HepG2 (cell line): ENCODE measurements around the gene MEGF6.

Source experiments
- ARID2 ChIP-seq: sonication (generic); formaldehyde crosslinking; IDR thresholded peaks from 2 replicates; pipeline ENCODE4 v1.8.1; 2022; ENCODE audit warnings: mild to moderate bottlenecking, missing genetic modification reagents, borderline replicate concordance
- GMEB2 ChIP-seq: IDR thresholded peaks from 2 replicates; pipeline ENCODE4 v1.6.1; 2016; ENCODE audit warnings: missing biosample characterization, missing genetic modification reagents, low read depth
- PAWR ChIP-seq: sonication (generic); formaldehyde crosslinking; IDR thresholded peaks from 2 replicates; pipeline ENCODE4 v1.4.0; 2020; ENCODE audit warnings: missing genetic modification reagents, mild to moderate bottlenecking, borderline replicate concordance
- TF ChIP-seq, protein P1 (sequence below), 2 experiments: IDR thresholded peaks; 2 replicates each; pipeline ENCODE4 v1.6.1; 2011 to 2012; ENCODE audit warnings: low read length in 2 of 2, borderline replicate concordance in 1 of 2, low read depth in 1 of 2, mild to moderate bottlenecking in 1 of 2, moderate library complexity in 1 of 2

GRCh38 chr1:3656450-3657095, 45.3 kb upstream of the MEGF6 start:
- TF ChIP-seq PAWR (CRISPR knock-in tag) (no peak), ARID2 (CRISPR knock-in tag) (no peak), GMEB2 (CRISPR knock-in tag) (no peak)
- TF ChIP-seq, protein P1, sequence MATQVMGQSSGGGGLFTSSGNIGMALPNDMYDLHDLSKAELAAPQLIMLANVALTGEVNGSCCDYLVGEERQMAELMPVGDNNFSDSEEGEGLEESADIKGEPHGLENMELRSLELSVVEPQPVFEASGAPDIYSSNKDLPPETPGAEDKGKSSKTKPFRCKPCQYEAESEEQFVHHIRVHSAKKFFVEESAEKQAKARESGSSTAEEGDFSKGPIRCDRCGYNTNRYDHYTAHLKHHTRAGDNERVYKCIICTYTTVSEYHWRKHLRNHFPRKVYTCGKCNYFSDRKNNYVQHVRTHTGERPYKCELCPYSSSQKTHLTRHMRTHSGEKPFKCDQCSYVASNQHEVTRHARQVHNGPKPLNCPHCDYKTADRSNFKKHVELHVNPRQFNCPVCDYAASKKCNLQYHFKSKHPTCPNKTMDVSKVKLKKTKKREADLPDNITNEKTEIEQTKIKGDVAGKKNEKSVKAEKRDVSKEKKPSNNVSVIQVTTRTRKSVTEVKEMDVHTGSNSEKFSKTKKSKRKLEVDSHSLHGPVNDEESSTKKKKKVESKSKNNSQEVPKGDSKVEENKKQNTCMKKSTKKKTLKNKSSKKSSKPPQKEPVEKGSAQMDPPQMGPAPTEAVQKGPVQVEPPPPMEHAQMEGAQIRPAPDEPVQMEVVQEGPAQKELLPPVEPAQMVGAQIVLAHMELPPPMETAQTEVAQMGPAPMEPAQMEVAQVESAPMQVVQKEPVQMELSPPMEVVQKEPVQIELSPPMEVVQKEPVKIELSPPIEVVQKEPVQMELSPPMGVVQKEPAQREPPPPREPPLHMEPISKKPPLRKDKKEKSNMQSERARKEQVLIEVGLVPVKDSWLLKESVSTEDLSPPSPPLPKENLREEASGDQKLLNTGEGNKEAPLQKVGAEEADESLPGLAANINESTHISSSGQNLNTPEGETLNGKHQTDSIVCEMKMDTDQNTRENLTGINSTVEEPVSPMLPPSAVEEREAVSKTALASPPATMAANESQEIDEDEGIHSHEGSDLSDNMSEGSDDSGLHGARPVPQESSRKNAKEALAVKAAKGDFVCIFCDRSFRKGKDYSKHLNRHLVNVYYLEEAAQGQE (IDR thresholded peaks at IDR 0.05; ENCODE audit: borderline replicate concordance in 1 of 2, low read depth in 1 of 2, low read length in 2 of 2), result no peak
